ENCODE data around the gene MFN2. TPM values are rescaled to one million over a fixed set of nuclear protein-coding genes. Genes with fewer than 3 reads are reported as not detected.
A peak's percentile ranks its signal among the peaks of the same experiment; 100 is the strongest.

Gene MFN2
- polyA plus RNA-seq, 1 experiment: 43.9 TPM

DNA sequence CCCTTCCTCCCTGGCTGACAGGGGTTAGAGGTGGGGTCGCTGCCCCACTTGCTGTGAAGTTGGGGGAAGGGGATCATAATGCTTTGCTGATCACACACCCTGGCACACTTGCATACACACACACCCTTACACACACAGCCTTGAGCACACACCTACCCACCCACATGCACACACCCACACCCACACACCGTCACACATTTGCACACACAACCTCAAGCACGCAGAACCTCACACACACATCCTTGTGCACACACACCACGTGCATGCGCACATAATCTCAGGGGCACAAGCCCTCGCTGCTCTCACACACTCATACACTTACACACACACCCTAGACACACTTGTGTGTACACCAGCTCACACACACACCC is 66.5 kb downstream of the MFN2 start:
- DNase-seq (ENCODE audit: low read depth, low spot score): no peak
- no peak overlapping the region for H3K4me3 ChIP-seq (ENCODE audit: low read depth, low read length)
- ChIA-PET POLR2A (no interaction called here), CTCF (no interaction called here)
- TF ChIP-seq, protein P1, sequence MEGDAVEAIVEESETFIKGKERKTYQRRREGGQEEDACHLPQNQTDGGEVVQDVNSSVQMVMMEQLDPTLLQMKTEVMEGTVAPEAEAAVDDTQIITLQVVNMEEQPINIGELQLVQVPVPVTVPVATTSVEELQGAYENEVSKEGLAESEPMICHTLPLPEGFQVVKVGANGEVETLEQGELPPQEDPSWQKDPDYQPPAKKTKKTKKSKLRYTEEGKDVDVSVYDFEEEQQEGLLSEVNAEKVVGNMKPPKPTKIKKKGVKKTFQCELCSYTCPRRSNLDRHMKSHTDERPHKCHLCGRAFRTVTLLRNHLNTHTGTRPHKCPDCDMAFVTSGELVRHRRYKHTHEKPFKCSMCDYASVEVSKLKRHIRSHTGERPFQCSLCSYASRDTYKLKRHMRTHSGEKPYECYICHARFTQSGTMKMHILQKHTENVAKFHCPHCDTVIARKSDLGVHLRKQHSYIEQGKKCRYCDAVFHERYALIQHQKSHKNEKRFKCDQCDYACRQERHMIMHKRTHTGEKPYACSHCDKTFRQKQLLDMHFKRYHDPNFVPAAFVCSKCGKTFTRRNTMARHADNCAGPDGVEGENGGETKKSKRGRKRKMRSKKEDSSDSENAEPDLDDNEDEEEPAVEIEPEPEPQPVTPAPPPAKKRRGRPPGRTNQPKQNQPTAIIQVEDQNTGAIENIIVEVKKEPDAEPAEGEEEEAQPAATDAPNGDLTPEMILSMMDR (IDR thresholded peaks at IDR 0.05; ENCODE audit: low read depth, low read length): no peak
- H3K27me3 ChIP-seq (ENCODE audit: control insufficient read depth, insufficient read depth, low read length): peaks cover 8% of the 10 kb centered on the region
- no peak overlapping the region for H3K27ac ChIP-seq (ENCODE audit: low read depth, low read length)
- no peaks in the 10 kb centered on the region for H3K9me3 ChIP-seq (ENCODE audit: control insufficient read depth, insufficient read depth, low read length)

DNA sequence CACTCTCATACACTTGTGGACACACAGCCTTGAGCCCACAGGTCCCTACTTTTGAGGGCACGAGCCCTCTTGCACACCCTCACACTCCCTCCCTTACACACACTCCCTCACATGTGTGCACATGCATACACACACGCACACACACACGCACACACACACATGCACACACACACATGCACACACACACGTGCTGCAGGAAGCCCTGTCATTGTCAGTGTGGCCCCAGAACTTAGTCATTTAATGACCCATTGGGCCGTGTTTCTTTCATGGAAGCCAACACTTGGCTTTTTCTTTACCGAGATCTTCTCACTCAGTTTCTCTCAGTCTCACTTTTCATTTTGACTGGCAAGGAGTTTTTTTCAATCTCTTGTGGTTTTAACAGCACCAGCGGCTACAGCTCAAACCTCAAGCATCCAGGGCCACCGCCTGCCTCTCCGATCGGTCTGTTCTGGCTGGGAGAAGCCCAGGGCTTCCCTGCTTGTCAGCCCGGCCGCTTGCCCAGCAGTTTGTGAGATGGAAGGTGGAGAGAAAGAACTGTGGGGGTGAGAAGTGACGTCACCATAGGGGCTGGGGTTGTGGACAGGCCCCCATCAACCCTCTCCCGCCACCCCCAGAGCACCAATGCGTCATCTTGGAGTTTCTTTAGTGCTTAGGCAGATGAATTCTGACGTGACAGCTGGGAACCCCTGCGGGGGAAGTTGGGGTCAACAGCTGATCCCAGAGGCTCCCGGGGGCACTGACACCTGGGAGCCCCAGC is 67.1 kb downstream of the MFN2 start:
- POLR2A ChIA-PET: interaction anchor here (0.6 kb wide), 1 partner anchor 107 kb away, joined by 4 read pairs; no protein-coding TSS in a partner anchor
- CTCF ChIA-PET: no interaction called here

DNA sequence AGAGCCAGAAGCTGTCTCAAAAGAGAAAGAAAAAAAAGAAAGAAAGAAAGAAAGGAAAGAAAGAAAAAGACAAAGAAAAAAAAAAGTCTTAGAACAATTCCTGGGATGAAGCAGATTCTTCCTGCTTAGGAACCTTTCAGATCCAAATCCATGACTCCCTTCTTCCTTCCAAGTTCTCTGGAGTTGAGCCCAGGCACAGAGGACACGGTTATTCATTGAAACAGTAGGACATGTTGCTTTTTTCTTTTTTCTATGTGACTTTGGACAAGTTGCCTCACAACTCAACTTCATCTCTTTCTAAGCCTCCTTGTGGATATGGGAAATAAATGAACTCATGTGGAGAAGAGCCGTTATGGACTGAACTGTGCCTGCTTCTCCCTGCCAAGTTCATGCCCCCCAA is 68.1 kb downstream of the MFN2 start:
- ChIA-PET CTCF (interaction anchor here (0.6 kb wide), 1 partner anchor 18 kb away, joined by 3 read pairs; no protein-coding TSS in a partner anchor), POLR2A (no interaction called here)
- no peak overlapping the region for H3K27ac ChIP-seq (ENCODE audit: low read depth, low read length)
- H3K9me3 ChIP-seq (ENCODE audit: control insufficient read depth, insufficient read depth, low read length): no peaks in the 10 kb centered on the region
- TF ChIP-seq, protein P1 (IDR thresholded peaks at IDR 0.05; ENCODE audit: low read depth, low read length): no peak
- DNase-seq (ENCODE audit: low read depth, low spot score): no peak
- no peak overlapping the region for H3K4me3 ChIP-seq (ENCODE audit: low read depth, low read length)
- H3K27me3 ChIP-seq (ENCODE audit: control insufficient read depth, insufficient read depth, low read length): peaks cover 8% of the 10 kb centered on the region

More for the DNA sequence above, 67.1 kb downstream of the MFN2 start:
- H3K27ac ChIP-seq (ENCODE audit: low read depth, low read length): no peak overlapping the region
- H3K27me3 ChIP-seq (ENCODE audit: control insufficient read depth, insufficient read depth, low read length): peaks cover 8% of the 10 kb centered on the region
- TF ChIP-seq, protein P1 (IDR thresholded peaks at IDR 0.05; ENCODE audit: low read depth, low read length): no peak
- H3K9me3 ChIP-seq (ENCODE audit: control insufficient read depth, insufficient read depth, low read length): no peaks in the 10 kb centered on the region
- no peak for DNase-seq (ENCODE audit: low read depth, low spot score)
- H3K4me3 ChIP-seq (ENCODE audit: low read depth, low read length): no peak overlapping the region

DNA sequence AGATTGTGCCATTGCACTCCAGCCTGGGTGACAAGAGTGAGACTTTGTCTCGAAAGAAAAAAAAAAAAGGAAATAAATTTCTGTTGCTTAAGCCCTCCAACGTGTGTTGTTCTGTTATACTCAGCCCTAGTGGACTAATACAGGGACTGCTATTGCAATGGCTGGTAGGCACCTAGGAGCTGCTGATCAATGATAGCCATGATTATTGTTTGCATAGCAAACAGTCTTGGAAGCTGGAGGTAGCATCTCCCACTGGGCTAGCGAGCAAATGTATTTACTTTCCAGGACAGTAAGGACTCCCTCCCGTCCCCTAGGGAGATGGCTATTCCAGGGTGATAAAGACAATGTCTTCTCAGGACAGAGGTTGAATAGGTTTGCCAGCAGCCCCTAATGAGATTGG is 69.4 kb downstream of the MFN2 start:
- Histone ChIP-seq H3K27ac (ENCODE audit: low read depth, low read length) (no peak overlapping the region), H3K4me3 (ENCODE audit: low read depth, low read length) (no peak overlapping the region), H3K27me3 (ENCODE audit: control insufficient read depth, insufficient read depth, low read length) (peaks cover 8% of the 10 kb centered on the region), H3K9me3 (ENCODE audit: control insufficient read depth, insufficient read depth, low read length) (no peaks in the 10 kb centered on the region)
- DNase-seq (ENCODE audit: low read depth, low spot score): no peak
- POLR2A ChIA-PET: no interaction called here
- CTCF ChIA-PET: no interaction called here
- TF ChIP-seq, protein P1 (IDR thresholded peaks at IDR 0.05; ENCODE audit: low read depth, low read length): peak; percentile 16; the same call in 1 of the 2 replicates

DNA sequence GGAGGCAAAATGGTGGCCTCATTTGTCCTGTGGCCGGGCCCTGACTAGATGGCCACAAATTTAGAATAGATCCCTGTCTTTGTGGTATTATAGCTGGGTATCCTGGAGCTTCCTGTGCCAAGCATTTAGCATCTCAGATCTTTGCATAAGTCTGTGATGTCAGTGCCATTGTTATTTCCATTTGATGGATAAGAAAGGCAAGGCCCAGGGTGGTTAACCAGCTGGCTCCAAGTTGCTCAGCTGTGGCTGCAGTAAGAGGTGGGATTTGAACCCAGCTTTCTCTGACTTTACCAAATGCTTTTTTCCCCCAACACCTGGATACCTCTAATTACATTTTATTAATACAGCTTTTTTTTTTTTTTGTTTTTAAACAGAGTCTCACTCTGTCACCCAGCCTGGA is 71.1 kb downstream of the MFN2 start:
- ChIA-PET CTCF (interaction anchor here (0.7 to 2.0 kb wide), 5 partner anchors 16 to 73 kb away, joined by 3 to 8 read pairs (median 5); no protein-coding TSS in a partner anchor), POLR2A (interaction anchor here (1.3 to 1.4 kb wide), 2 partner anchors 28 to 142 kb away, joined by 4 to 5 read pairs; no protein-coding TSS in a partner anchor)
- no peak for DNase-seq (ENCODE audit: low read depth, low spot score)
- Histone ChIP-seq H3K27me3 (ENCODE audit: control insufficient read depth, insufficient read depth, low read length) (peaks cover 5% of the 10 kb centered on the region), H3K27ac (ENCODE audit: low read depth, low read length) (no peak overlapping the region), H3K4me3 (ENCODE audit: low read depth, low read length) (no peak overlapping the region), H3K9me3 (ENCODE audit: control insufficient read depth, insufficient read depth, low read length) (no peaks in the 10 kb centered on the region)
- TF ChIP-seq, protein P1 (IDR thresholded peaks at IDR 0.05; ENCODE audit: low read depth, low read length): no peak

All from AG04450 (cell line).